NOMO-1 treated with DMSO at 0.1 percent for 48 hours (cell line): Measurements from ENCODE around the gene OR5C1.
A peak's percentile ranks its signal among the peaks of the same experiment; 100 is the strongest.
"Not testable (repeated sequence)": the region's sequence is repeated elsewhere in the genome, so short reads cannot be mapped to it uniquely, and the experiment has no call there.

ENCODE experiments used
- DNase-seq: peaks from one replicate; lab custom pipeline; 2025; ENCODE audit not compliant: unreplicated experiment; lab: John Stamatoyannopoulos, UW

Gene OR5C1

DNA sequence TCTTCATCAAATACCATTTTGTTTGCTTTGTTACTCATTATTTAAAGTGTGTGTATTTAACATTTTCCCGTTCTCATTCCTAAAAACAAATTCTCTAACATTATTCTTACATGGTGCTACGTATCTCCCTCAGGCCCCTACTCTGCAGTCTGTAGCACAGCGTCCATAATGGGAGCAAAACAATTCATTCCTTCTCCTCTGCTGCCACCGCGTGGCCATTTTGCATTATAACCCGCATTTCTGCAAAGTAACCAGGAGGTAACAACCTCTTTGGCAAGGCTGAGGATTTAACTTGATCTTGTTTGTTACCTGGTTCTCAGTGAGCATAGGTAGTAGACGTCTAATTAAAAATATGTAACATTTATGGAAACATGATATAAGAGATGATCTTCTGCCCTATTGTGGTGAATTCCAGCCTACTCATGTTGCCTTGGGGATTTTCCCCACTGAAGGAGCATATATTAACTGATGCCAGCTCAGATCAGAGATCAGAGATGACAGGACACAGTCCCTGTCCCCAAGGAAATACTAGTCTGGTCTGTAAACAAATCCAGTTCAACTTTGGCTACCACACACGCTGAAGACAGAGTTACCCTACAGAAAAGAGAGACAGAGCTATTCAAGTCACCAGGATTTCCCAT is 21.7 kb downstream of the OR5C1 start:
- peak; percentile 68 for DNase-seq

DNA sequence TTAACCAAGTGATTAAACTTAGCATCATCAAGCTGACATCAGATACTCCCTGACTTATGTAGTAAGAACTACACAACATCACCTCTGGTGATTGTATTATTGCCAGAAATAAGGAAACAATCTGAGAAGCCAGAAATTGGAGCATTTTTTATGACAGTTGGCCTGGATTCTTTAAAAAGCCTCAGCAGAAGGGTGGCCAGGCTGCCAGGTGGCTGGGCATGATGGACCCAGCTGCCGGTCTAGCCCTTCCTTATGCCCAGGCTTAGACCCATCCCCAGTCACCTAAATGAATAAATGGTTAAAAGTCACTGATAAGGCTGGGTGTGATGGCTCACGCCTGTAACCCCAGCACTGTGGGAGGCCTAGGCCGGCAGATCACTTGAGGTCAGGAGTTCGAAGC is 24.0 kb downstream of the OR5C1 start:
- DNase-seq, result no peak

DNA sequence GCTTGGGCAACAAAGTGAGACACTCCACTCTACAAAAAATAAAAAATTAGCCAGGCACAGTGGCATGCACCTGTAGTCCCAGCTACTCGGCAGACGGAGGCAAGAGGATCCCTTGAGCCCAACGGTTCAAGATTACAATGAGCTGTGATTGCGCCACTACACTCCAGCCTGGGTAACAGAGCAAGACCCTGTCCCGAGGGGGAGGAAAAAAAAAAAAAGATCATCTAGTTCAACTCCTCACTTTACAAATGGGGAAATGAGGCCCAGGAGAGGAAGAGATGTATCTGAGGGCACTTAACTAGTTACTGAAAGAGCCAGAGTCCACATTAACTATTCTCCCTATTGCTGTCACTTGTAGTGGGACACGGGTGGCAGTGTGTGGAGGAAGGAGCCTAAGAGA is 25.8 kb downstream of the OR5C1 start:
- DNase-seq, result peak; percentile 79

DNA sequence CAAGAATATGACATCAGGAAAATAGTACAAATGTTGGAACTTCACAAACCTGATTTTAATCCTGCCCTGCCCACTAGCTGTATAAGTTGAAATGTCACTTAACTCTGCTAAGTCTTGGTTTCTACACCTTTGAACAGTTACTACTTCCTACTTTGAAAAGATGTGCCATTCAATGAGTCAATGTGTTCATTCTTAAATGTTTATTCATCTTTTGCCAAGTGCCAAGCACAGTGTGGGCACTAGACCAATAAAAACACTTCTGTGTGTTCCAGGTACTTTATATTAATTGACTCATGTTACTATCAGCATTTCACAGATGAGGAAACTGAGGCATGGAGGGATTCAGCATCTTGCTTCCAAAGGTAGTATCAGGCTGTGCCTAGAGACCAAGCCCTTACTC is 26.8 kb downstream of the OR5C1 start:
- no peak for DNase-seq

DNA sequence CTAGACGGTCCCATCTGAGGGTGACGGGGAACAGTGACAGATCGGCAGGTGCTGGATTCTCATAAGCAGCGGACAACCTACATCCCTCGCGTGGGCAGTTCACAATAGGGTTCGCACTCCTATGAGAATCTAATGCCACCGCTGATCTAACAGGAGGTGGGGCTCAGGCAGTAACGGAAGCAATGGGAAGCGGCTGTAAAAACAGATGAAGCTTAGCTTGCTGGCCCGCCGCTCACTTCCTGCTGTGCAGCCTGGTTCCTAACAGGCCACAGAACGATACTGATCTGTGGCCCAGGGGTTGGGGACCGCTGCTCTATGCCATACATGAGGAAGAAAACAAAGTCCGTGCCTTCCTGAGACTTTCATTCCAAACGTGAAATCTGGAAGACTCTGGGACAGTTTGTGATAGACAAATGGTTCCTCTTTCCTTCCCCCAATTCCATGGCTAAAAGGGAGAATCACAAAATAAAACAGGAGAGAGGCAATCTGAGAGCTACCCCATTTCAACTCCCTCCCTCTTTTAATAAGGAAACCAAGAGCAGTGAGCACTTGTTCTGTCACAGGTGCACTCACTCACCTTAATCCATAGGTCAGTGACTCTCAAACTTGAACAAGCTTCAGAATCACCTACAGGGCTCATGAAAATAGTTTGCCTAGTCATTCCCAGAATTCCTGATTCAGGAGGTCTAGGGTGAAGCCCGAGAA is 27.6 kb downstream of the OR5C1 start:
- no peak for DNase-seq

DNA sequence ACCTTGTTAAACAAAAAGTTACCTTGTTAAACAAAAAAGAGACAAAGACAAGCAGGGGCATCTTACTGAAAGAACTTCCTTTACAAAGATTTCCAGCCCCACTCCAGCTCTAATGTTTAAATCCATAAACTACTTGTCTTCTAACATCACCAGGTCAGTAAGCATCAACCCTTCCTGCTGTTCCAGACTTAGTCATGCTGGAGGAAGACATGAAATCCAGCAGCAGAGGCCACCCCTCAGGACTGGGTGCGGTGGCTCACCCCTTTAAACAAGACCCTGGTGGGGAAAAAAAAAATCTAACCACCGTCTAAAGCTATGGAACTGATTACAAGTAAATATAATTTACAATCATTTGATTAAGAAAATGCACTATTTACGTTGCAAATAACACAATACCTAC is 30.6 kb downstream of the OR5C1 start:
- no peak for DNase-seq

DNA sequence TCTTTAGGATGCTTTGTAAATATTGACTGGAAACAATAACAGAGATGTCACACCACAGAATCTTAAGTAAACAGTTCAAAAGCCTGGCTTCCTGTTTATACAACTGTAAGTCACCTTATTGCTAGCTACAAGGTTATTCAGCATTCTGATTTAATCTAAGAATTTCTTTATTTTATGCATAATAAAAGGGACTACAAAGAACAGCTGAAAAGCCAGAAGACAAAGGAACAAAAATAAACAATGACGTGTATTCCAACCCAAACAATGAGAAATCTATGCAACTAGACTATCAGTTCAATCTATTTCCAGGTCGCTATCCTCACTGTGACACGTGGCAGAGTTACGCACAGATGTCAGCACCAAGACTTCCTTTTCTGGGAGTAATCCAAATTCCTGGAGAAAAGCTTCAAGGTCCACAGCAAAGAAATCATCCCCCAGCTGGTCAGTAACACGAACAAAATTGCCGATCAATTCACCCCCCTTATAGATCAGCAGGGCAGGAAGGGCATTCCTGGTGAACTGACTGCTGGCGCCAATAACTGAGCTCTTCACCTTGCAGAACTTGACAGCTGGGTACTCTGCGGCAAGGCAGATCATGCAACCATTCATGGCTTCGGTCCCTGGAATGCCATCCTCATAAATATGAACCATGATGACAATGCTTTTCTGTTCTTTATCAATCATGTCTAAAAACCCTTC is 31.2 kb downstream of the OR5C1 start:
- no peak for DNase-seq

DNA sequence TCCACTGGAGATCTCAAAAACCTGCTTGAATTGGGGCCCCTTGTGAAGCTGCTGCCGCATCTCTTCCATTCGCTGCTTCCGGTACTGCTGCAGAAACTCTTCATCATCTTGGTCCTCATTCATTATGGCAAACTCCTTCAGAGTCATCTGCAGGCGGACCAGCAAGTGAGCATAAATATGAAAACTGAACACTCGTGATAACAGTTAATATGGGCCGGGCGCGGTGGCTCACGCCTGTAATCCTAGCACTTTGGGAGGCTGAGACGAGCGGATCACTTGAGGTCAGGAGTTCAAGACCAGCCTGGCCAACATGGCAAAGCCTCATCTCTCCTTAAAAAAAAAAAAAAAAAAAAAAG is 31.7 kb downstream of the OR5C1 start:
- no peak for DNase-seq

DNA sequence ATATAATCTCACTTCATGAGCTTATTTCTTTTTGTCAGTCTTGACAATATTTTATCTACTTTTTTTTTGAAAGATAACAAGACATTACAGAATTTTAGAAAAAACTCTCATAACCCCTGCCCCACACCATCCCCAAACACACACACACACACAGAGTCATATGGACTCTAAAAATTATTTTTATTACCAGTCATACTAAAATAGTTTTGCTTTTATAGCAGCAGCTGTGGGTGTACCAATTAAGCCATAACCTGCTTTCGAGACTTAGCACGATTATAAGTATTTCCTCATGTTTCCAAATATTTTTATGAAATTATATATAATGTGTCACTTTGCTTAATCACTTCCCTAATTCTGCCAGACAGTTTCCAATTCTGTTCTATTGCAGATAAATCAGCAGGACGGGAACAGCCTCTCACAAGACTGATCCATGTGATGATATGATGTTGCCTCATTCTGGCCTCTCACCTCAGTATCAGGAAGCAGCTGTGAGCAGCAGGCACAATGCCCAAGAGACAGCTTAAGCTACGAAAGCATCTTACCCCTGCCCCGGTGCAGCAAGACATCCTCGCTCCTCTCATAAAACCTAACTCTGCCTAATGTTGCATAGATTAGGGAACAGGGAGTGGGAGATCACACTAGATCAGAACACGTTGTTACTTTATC is 32.7 kb downstream of the OR5C1 start:
- DNase-seq, result peak; percentile 93

DNA sequence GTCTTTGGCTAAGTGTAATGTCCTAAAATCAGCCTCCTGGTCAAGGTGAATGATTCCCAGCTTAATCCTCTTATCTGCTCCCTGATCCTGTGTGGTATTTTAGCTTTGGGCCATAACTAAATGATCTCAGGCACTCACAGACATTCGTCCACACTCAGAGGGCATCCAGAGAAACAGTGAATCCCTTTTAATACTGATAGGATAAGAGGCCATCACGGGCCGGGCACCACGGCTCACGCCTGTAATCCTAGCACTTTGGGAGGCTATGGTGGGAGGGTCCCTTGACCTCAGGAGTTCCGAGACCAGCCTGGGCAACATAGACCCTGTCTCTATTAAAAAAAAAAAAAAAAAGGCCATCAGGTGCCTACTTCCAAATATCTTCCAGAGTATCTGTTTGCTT is 33.3 kb downstream of the OR5C1 start:
- no peak for DNase-seq

DNA sequence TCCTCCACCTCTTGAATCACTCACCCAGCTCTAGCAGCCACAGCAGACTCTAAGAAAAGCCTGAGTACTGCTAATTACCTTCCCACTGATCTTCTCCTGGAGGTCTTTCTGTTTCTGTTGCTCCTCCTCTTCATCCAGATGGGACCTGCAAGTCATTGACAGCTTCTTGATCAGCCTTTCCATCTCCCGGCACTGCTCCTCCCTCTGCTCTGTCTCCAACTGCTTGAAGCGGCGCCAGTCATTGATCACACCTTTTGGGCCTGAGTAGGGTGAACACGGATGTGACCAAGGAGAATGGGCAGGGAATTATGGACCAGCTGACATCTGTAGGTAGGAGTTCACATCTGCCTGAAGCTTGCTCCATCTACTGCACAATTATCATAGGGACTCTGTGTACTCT is 34.2 kb downstream of the OR5C1 start:
- no peak for DNase-seq

DNA sequence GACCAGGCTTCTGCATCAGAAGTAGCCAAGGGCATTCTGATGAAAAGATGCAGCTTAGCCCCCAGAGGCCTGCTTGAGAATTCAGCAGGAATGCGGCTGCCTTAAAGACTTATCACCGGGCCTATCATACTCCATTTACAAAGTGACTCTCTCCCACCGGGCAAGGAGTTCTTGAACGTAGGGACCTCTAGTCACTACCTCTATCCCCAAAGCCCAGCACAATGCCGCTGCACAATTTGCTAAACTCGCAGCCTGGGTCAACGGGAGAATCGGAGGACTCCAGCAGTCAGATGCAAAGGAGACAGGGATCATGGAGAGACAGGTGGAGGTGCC is 39.0 kb downstream of the OR5C1 start:
- DNase-seq, result no peak

DNA sequence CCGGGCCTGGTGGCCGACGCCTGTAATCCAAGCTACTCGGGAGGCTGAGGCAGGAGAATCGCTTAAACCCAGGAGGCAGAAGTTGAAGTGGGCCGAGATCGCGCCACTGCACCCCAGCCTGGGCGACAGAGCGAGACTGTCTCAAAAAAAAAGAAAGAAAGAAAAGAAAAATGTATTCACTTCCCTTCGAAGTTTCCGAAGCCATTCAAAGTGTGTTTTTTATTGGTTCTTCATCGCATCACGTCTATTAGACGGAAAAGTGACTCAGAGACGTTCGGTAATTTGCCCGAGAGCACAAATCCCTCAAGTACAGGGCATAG is 40.2 kb downstream of the OR5C1 start:
- peak; percentile 2 for DNase-seq

DNA sequence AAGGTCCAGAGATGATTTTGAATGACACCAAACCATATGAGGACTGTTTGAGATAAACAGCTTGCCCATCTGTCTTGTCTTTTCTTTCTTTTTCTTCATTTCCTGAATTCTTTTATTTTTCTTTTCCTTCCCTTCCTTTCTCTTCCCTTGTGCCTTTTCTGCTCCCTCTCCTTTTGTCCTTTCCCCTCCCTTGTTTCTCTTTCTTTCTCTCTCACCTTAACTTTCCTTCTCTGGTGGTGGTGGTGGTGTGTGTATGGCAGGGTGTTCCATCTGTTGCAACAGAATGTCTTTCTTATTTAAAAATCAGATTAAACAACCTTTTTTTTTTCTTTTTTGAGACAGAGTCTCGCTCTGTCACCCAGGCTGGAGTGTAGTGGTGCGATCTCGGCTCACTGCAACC is 43.5 kb downstream of the OR5C1 start:
- DNase-seq, result no peak

DNA sequence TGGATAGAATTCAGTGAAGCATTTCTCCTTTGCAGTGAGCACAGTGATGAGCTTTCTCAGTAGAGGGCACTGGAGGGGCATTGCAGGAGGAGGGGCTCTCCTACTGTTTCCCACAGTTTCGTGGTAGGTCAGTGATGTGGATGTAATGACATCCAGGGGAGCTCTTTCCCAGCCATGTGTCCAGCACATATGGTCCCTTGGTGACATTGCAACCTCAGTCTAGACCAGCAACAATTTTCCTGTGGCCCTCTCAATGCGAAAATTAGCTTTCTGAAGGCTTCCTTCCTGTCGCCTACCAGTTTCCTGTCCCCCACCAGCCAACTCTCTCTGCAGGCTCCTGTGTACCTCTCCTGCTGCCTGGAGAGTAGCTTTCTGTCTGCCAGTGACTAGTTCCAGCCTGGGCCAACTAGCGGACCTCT is 46.6 kb downstream of the OR5C1 start:
- DNase-seq, result no peak

DNA sequence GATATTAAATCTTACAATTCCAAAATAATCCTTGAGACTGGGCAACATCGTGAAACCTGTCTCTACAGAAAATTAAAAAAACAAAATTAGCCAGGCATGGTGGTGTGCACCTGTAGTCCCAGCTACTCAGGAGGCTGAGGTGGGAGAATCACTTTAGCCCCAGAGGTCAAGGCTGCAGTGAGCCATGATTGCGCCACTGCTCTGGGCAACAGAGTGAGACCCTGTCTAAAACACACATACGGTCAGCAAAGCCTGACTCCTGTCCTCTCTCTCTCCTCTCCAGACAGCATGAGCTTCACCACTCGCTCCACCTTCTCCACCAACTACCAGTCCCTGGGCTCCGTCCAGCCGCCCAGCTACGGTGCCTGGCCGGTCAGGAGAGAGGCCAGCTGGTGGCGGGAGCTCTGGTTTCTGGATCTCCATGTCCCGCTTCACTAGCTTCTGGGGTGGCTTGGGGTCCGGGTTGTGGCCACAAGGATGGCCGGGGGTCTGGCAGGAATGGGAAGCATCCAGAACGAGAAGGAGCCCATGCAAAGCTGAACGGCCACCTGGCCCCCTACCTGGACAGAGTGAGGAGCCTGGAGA is 48.6 kb downstream of the OR5C1 start:
- DNase-seq, result no peak

DNA sequence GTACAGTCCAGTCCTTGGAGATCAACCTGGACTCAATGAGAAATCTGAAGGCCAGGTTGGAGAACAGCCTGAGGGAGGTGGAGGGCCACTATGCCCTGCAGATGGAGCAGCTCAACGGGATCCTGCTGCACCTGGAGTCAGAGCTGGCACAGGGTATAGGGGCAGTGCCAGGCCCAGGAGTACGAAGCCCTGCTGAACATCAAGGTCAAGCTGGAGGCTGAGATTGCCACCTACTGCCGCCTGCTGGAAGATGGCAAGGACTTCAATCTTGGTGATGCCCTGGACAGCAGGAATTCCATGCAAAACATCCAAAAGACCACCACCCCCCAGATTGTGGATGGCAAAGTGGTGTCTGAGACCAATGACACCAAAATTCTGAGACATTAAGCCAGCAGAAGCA is 49.7 kb downstream of the OR5C1 start:
- DNase-seq, result not testable (repeated sequence)
